Endodermal cell (in vitro differentiated cells): ENCODE data around the gene CRHBP. TPM values are rescaled to one million over a fixed set of nuclear protein-coding genes. Genes with fewer than 3 reads are reported as not detected.
A peak's percentile ranks its signal among the peaks of the same experiment; 100 is the strongest.
"Not testable (repeated sequence)": the region's sequence is repeated elsewhere in the genome, so short reads cannot be mapped to it uniquely, and the experiment has no call there.

ENCODE experiments used
- DNase-seq: peaks from one replicate; pipeline ENCODE4 v3.0.0-alpha.2; 2017
- H3K27ac ChIP-seq: 2 replicates; pipeline ENCODE4 v1.5.1; 2013; ENCODE audit warnings: mild to moderate bottlenecking, low read depth, low read length, moderate library complexity
- H3K27me3 ChIP-seq: 2 replicates; pipeline ENCODE4 v1.6.1; 2013; ENCODE audit warnings: mild to moderate bottlenecking, low read length, moderate library complexity; ENCODE audit not compliant: insufficient read depth, control insufficient read depth, poor library complexity, severe bottlenecking
- H3K36me3 ChIP-seq: 2 replicates; pipeline ENCODE4 v1.7.0; 2013; ENCODE audit warnings: mild to moderate bottlenecking, low read length, moderate library complexity; ENCODE audit not compliant: control insufficient read depth, insufficient read depth
- H3K4me1 ChIP-seq: one replicate; pipeline ENCODE4 v1.7.0; 2013; ENCODE audit warnings: low read length; ENCODE audit not compliant: control insufficient read depth, insufficient read depth
- H3K4me3 ChIP-seq: 2 replicates; pipeline ENCODE4 v1.5.1; 2013; ENCODE audit warnings: mild to moderate bottlenecking, low read length, moderate library complexity
- H3K9ac ChIP-seq: 2 replicates; pipeline ENCODE4 v1.6.1; 2013; ENCODE audit warnings: mild to moderate bottlenecking, low read length, moderate library complexity; ENCODE audit not compliant: poor library complexity, severe bottlenecking; ENCODE audit errors: extremely low read depth
- H3K9me3 ChIP-seq: 2 replicates; pipeline ENCODE4 v1.6.1; 2013; ENCODE audit warnings: mild to moderate bottlenecking, low read length, moderate library complexity; ENCODE audit not compliant: control insufficient read depth
- H3K27ac Mint-ChIP-seq: 2 replicates; pipeline ENCODE4 v1.8.0; 2020; ENCODE audit warnings: mixed read lengths
- H3K27me3 Mint-ChIP-seq: 2 replicates; pipeline ENCODE4 v1.8.0; 2021; ENCODE audit warnings: mild to moderate bottlenecking, mixed read lengths; ENCODE audit not compliant: insufficient read depth
- H3K36me3 Mint-ChIP-seq: 2 replicates; pipeline ENCODE4 v1.8.0; 2020; ENCODE audit warnings: low read depth, mixed read lengths
- H3K4me1 Mint-ChIP-seq: 2 replicates; pipeline ENCODE4 v1.8.0; 2020; ENCODE audit warnings: mixed read lengths
- H3K4me3 Mint-ChIP-seq: 2 replicates; pipeline ENCODE4 v1.8.0; 2020; ENCODE audit warnings: mild to moderate bottlenecking, moderate library complexity, mixed read lengths
- H3K9me3 Mint-ChIP-seq: 2 replicates; pipeline ENCODE4 v1.8.0; 2020; ENCODE audit warnings: mild to moderate bottlenecking, mixed read lengths
- CTCF ChIP-seq: fragments of 200-600 bp; sonication (generic); conservative IDR thresholded peaks from 2 replicates; pipeline ENCODE4 v1.5.0; 2021; ENCODE audit warnings: antibody characterized with exemption, mild to moderate bottlenecking
- WGBS, 2 experiments: methylation state at CpG; one replicate each; pipeline versions ENCODE4 v1.1.5 to v1.1.7; 2013; ENCODE audit warnings: missing lambda C conversion rate in 2 of 2, mixed read lengths in 1 of 2; ENCODE audit not compliant: insufficient coverage in 1 of 2, insufficient read length in 1 of 2; 5-methylcytosine and 5-hydroxymethylcytosine counted together
- long read RNA-seq, 4 experiments: library from polyadenylated mRNA in 2 of 4; library from RNA in 1 of 4; library from capped mRNA in 1 of 4; stranded (forward) in 3 of 4; unstranded in 1 of 4; transcript quantifications; one replicate each; pipeline ENCODE4 v2.0.0, GENCODE V29; 2020 to 2021; ENCODE audit warnings: inconsistent platforms in 1 of 4
- polyA plus RNA-seq, 2 experiments: library from polyadenylated mRNA; stranded (reverse); fragments of 50-300 nt; gene quantifications; one replicate each; pipeline ENCODE4 v1.2.3, GENCODE V29; 2013
- total RNA-seq, 2 donors: library from RNA; stranded (reverse); fragmentation: NEBNext Ultra II Directional in 1 of 2; extraction: Animal tissue kit (Norgen Biotek cat#: 25700) in 1 of 2; gene quantifications; 2 replicates in 1 of 2; 3 replicates in 1 of 2; pipeline ENCODE4 v1.2.1, GENCODE V29; 2021

The CRHBP gene, protein sequence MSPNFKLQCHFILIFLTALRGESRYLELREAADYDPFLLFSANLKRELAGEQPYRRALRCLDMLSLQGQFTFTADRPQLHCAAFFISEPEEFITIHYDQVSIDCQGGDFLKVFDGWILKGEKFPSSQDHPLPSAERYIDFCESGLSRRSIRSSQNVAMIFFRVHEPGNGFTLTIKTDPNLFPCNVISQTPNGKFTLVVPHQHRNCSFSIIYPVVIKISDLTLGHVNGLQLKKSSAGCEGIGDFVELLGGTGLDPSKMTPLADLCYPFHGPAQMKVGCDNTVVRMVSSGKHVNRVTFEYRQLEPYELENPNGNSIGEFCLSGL
- 10 to 100 TPM; 14.4 to 15.2 TPM for total RNA-seq
- polyA plus RNA-seq (2013, experiment 1 of 2), result 6.9 TPM
- polyA plus RNA-seq (2013, experiment 2 of 2), result 6.1 TPM
- long read RNA-seq, experiment 1, partial matches to known transcripts, result 1 of 3 reads
- long read RNA-seq, experiment 1, other reads (novel, unspliced or antisense), result 2 of 3 reads
- long read RNA-seq, experiment 2, partial matches to known transcripts, result 2 of 11 reads
- long read RNA-seq, experiment 2, other reads (novel, unspliced or antisense), result 6 of 11 reads
- long read RNA-seq, experiment 3, transcript CRHBP-201 (7 exons, 1,980 nt), result major isoform, 12 of 33 reads
- long read RNA-seq, experiment 3, partial matches to known transcripts, result 9 of 33 reads
- long read RNA-seq, experiment 3, other reads (novel, unspliced or antisense), result 12 of 33 reads
- long read RNA-seq, experiment 4, transcript CRHBP-201 (7 exons, 1,980 nt), result major isoform, 12 of 12 reads
- long read RNA-seq, experiment 4, partial matches to known transcripts, result 0 of 12 reads
- long read RNA-seq, experiment 4, other reads (novel, unspliced or antisense), result 0 of 12 reads

- no peaks in the 10 kb centered on the region for H3K36me3 ChIP-seq
- no peak within 1 kb of the TSS for H3K27ac ChIP-seq
- Mint-ChIP-seq H3K27ac (no peak within 1 kb of the TSS), H3K36me3 (peaks cover 26% of the 10 kb centered on the region), H3K27me3 (peaks cover 53% of the 10 kb centered on the region), H3K9me3 (peaks cover 1% of the 10 kb centered on the region), H3K4me1 (peaks cover 16% of the 10 kb centered on the region), H3K4me3 (peak within 1 kb of the TSS; percentile 64)
- peak; percentile 79 for DNase-seq
- peak within 1 kb of the TSS; percentile 71 for H3K4me3 ChIP-seq
- 45 to 73% methylated on average over 15 to 23 of the region's 23 CpGs for WGBS, 2 experiments
- no peaks in the 10 kb centered on the region for H3K9me3 ChIP-seq
- H3K27me3 ChIP-seq, result peaks cover 49% of the 10 kb centered on the region
- H3K4me1 ChIP-seq, result peaks cover 3% of the 10 kb centered on the region
- no peak for TF ChIP-seq CTCF
- no peak within 1 kb of the TSS for H3K9ac ChIP-seq
These were observed at the start of gene CRHBP for GRCh38 chr5:76952795-76953536. Gene CRHBP (plus strand): TSS chr5:76953045. CDS start chr5:76953135, 90 bp downstream.

- no peak for TF ChIP-seq CTCF
- Mint-ChIP-seq H3K9me3 (no peaks in the 10 kb centered on the region), H3K4me3 (no peak overlapping the region), H3K27ac (peak overlapping the region; percentile 76), H3K27me3 (no peaks in the 10 kb centered on the region), H3K4me1 (peaks cover 37% of the 10 kb centered on the region), H3K36me3 (peaks cover 24% of the 10 kb centered on the region)
- Histone ChIP-seq H3K4me1 (peaks cover 11% of the 10 kb centered on the region), H3K36me3 (peaks cover 4% of the 10 kb centered on the region), H3K27me3 (no peaks in the 10 kb centered on the region), H3K4me3 (no peak overlapping the region), H3K9ac (no peak overlapping the region), H3K27ac (no peak overlapping the region), H3K9me3 (no peaks in the 10 kb centered on the region)
- no peak for DNase-seq
- WGBS, 2 experiments, result 92 to 93% methylated on average over 3 to 7 of the region's 7 CpGs
These were observed 44.7 kb upstream of the CRHBP start for GRCh38 chr5:76908166-76908565.

GRCh38 chr5:76910344-76910933 is 42.4 kb upstream of the CRHBP start:
- 94 to 100% methylated on average over 5 to 9 of the region's 9 CpGs for WGBS, 2 experiments
- H3K27ac ChIP-seq, H3K27me3 ChIP-seq, H3K27me3 Mint-ChIP-seq, H3K4me3 Mint-ChIP-seq, H3K9ac ChIP-seq, DNase-seq, H3K4me3 ChIP-seq: not testable (repeated sequence)
- Mint-ChIP-seq H3K27ac (peak overlapping the region; percentile 80), H3K36me3 (peaks cover 39% of the 10 kb centered on the region), H3K4me1 (peaks cover 42% of the 10 kb centered on the region), H3K9me3 (peaks cover 18% of the 10 kb centered on the region)
- Histone ChIP-seq H3K9me3 (peaks cover 18% of the 10 kb centered on the region), H3K4me1 (peaks cover 11% of the 10 kb centered on the region), H3K36me3 (peaks cover 14% of the 10 kb centered on the region)

DNA sequence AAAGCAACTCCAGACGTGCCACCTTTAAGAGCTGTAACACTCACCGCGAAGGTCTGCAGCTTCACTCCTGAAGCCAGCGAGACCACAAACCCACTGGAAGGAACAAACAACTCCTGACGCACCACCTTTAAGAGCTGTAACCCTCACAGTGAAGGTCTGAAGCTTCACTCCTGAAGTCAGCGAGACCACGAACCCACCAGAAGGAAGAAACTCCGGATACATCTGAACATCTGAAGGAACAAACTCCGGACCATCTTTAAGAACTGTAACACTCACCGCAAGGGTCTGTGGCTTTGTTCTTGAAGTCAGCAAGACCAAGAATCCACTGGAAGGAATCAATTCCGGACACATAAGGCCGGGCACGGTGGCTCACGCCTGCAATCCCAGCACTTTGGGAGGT is 38.2 kb upstream of the CRHBP start:
- H3K36me3 ChIP-seq, H3K9ac ChIP-seq, H3K27ac Mint-ChIP-seq, H3K27ac ChIP-seq, H3K4me1 ChIP-seq, H3K27me3 Mint-ChIP-seq, DNase-seq, H3K4me3 Mint-ChIP-seq, H3K27me3 ChIP-seq: not testable (repeated sequence)
- Mint-ChIP-seq H3K4me1 (peaks cover 26% of the 10 kb centered on the region), H3K36me3 (peaks cover 29% of the 10 kb centered on the region), H3K9me3 (peaks cover 24% of the 10 kb centered on the region)
- 91 to 92% methylated on average over 13 to 14 of the region's 14 CpGs for WGBS, 2 experiments
- peak overlapping the region; percentile 62 for H3K4me3 ChIP-seq
- peaks cover 24% of the 10 kb centered on the region for H3K9me3 ChIP-seq
